Thyroid gland (tissue), 4 donors: ENCODE data around the gene SLC35D1. TPM values are rescaled to one million over a fixed set of nuclear protein-coding genes. Genes with fewer than 3 reads are reported as not detected.

Source experiments
- DNase-seq, 2 donors: peaks; one replicate each; pipeline ENCODE4 v3.0.0-alpha.2; 2019
- H3K27ac ChIP-seq, 3 donors: fragments of 200-600 bp; sonication (generic); 1 replicate in 2 of 3; 2 replicates in 1 of 3; pipeline ENCODE4 v1.5.1; 2016 to 2019; ENCODE audit warnings: mild to moderate bottlenecking in 1 of 3, moderate library complexity in 1 of 3
- H3K27me3 ChIP-seq: fragments of 200-600 bp; sonication (generic); one replicate; pipeline ENCODE4 v1.5.1; 2019
- H3K36me3 ChIP-seq, 2 donors: fragments of 200-600 bp; sonication (generic); one replicate each; pipeline ENCODE4 v1.5.1; 2016 to 2019
- H3K4me1 ChIP-seq, 2 donors: fragments of 200-600 bp; sonication (generic); one replicate each; pipeline ENCODE4 v1.5.1; 2017 to 2019
- H3K4me3 ChIP-seq, 3 donors: fragments of 200-600 bp; sonication (generic); replicated peaks in 1 of 3; 1 replicate in 2 of 3; 2 replicates in 1 of 3; pipeline ENCODE4 v1.5.1; 2016; ENCODE audit warnings: mild to moderate bottlenecking in 1 of 3
- H3K9me3 ChIP-seq: fragments of 200-600 bp; sonication (generic); one replicate; pipeline ENCODE4 v1.5.1; 2017
- CTCF ChIP-seq, 6 experiments: fragments of 200-600 bp in 3 of 6; fragments of 450-650 bp in 3 of 6; sonication (generic) in 3 of 6; IDR thresholded peaks; one replicate each; pipeline ENCODE4 v1.5.1; 2016 to 2019; ENCODE audit warnings: antibody characterized with exemption in 6 of 6, mild to moderate bottlenecking in 2 of 6, inconsistent platforms in 1 of 6, moderate library complexity in 1 of 6
- POLR2A ChIP-seq, 2 donors: fragments of 450-650 bp; IDR thresholded peaks; one replicate each; pipeline ENCODE4 v1.6.1; 2017; ENCODE audit warnings: antibody characterized with exemption in 2 of 2, mild to moderate bottlenecking in 2 of 2, moderate library complexity in 1 of 2
- WGBS, 2 donors: methylation state at CpG; one replicate each; pipeline ENCODE4 v1.1.5; 2017; 5-methylcytosine and 5-hydroxymethylcytosine counted together
- intact Hi-C: fragments of 100-400 bp; cut with DNase I; formaldehyde crosslinking; loops from one replicate; pipeline ENCODE4 v1.15.1; 2023
- total RNA-seq, 4 donors: library from RNA; depleted of rRNA; stranded (reverse); fragments of >200 nt; gene quantifications; one replicate each; pipeline ENCODE4 v1.2.3, GENCODE V29; 2016

SLC35D1 gene
- total RNA-seq, 4 donors from 2014 or later: 15.3 to 22.7 (median 17.0) TPM

GRCh38 chr1:67040405-67040804 lies 13.5 kb downstream of the SLC35D1 start:
- intact Hi-C loops: no loop called here
- H3K4me3 ChIP-seq: no peak overlapping the region
- WGBS, 2 donors: 87 to 92% methylated on average over 1 of the region's 1 CpG
- H3K27me3 ChIP-seq: no peaks in the 10 kb centered on the region
- H3K27ac ChIP-seq: no peak overlapping the region
- H3K9me3 ChIP-seq: no peaks in the 10 kb centered on the region
- no peaks in the 10 kb centered on the region for H3K4me1 ChIP-seq
- DNase-seq: no peak
- H3K36me3 ChIP-seq: peaks cover 10 to 21% of the 10 kb centered on the region in 2 donors
- TF ChIP-seq POLR2A (IDR thresholded peaks at IDR 0.05) (no peak), CTCF (IDR thresholded peaks at IDR 0.05) (no peak)

- H3K4me1 ChIP-seq: no peaks in the 10 kb centered on the region
- intact Hi-C loops: no loop called here
- 93 to 97% methylated on average over 4 of the region's 4 CpGs for WGBS, 2 donors
- DNase-seq: no peak
- no peak overlapping the region for H3K4me3 ChIP-seq
- no peaks in the 10 kb centered on the region for H3K36me3 ChIP-seq
- no peak for TF ChIP-seq CTCF (IDR thresholded peaks at IDR 0.05)
- TF ChIP-seq POLR2A (IDR thresholded peaks at IDR 0.05): no peak
- no peaks in the 10 kb centered on the region for H3K27me3 ChIP-seq
- H3K9me3 ChIP-seq: no peaks in the 10 kb centered on the region
- no peak overlapping the region for H3K27ac ChIP-seq
Measured at GRCh38 chr1:67031859-67032247, 22.1 kb downstream of the SLC35D1 start.

GRCh38 chr1:67031121-67031858 lies 22.7 kb downstream of the SLC35D1 start:
- intact Hi-C loops: no loop called here
- H3K27ac ChIP-seq: no peak overlapping the region
- no peak overlapping the region for H3K4me3 ChIP-seq

GRCh38 chr1:67029472-67029871 lies 24.5 kb downstream of the SLC35D1 start:
- WGBS, 2 donors: 85 to 88% methylated on average over 1 of the region's 1 CpG
- Histone ChIP-seq H3K9me3 (no peaks in the 10 kb centered on the region), H3K4me1 (no peaks in the 10 kb centered on the region), H3K27me3 (no peaks in the 10 kb centered on the region), H3K4me3 (no peak overlapping the region), H3K27ac (no peak overlapping the region), H3K36me3 (no peaks in the 10 kb centered on the region)
- intact Hi-C loops: no loop called here
- no peak for DNase-seq
- TF ChIP-seq CTCF (IDR thresholded peaks at IDR 0.05) (no peak), POLR2A (IDR thresholded peaks at IDR 0.05) (no peak)

More at GRCh38 chr1:67031121-67031858, 22.7 kb downstream of the SLC35D1 start:
- Histone ChIP-seq H3K27me3 (no peaks in the 10 kb centered on the region), H3K9me3 (no peaks in the 10 kb centered on the region), H3K4me1 (no peaks in the 10 kb centered on the region), H3K36me3 (no peaks in the 10 kb centered on the region)
- no peak for DNase-seq
- 77 to 83% methylated on average over 5 of the region's 5 CpGs for WGBS, 2 donors
- TF ChIP-seq CTCF (IDR thresholded peaks at IDR 0.05) (no peak), POLR2A (IDR thresholded peaks at IDR 0.05) (no peak)

- intact Hi-C loops: no loop called here
- Histone ChIP-seq H3K36me3 (no peaks in the 10 kb centered on the region), H3K27ac (peak overlapping the region; percentile 53 to 83 (median 71)), H3K4me1 (peaks cover 25 to 33% of the 10 kb centered on the region in 2 donors), H3K9me3 (no peaks in the 10 kb centered on the region), H3K4me3 (no peak overlapping the region), H3K27me3 (no peaks in the 10 kb centered on the region)
- DNase-seq: peak; percentile 63 to 66
- TF ChIP-seq CTCF (IDR thresholded peaks at IDR 0.05) (no peak), POLR2A (IDR thresholded peaks at IDR 0.05) (peak in 1 of 2 donors; percentile 21)
- WGBS, 2 donors: 12 to 43% methylated on average over 2 of the region's 2 CpGs
Measured at GRCh38 chr1:67020765-67021164, 33.2 kb downstream of the SLC35D1 start.
